Neural cell (in vitro differentiated cells): ENCODE data around the gene APOBEC3A. TPM values are rescaled to one million over a fixed set of nuclear protein-coding genes. Genes with fewer than 3 reads are reported as not detected.

Experiments used
- H2AFZ ChIP-seq: fragments of 200-600, 300-800 bp; sonication (generic), shearing (Covaris generic); 2 replicates; pipeline ENCODE4 v1.6.0; 2014; ENCODE audit warnings: low read depth, mild to moderate bottlenecking, antibody characterized with exemption, low read length, moderate library complexity
- H3F3A ChIP-seq: fragments of 200-600 bp; shearing (Covaris generic); 2 replicates; pipeline ENCODE4 v1.6.1; 2016; ENCODE audit warnings: mild to moderate bottlenecking, moderate library complexity, mixed read lengths, antibody characterized with exemption, low read length; ENCODE audit not compliant: insufficient read depth, poor library complexity, severe bottlenecking
- H3K27ac ChIP-seq: fragments of 200-600, 300-800 bp; sonication (generic), shearing (Covaris generic); 2 replicates; pipeline ENCODE4 v1.5.1; 2014; ENCODE audit warnings: mild to moderate bottlenecking, low read length, moderate library complexity
- H3K27me3 ChIP-seq: fragments of 300-800, 200-600 bp; sonication (generic), shearing (Covaris generic); 2 replicates; pipeline ENCODE4 v1.6.0; 2014; ENCODE audit warnings: mild to moderate bottlenecking, low read depth, low read length, moderate library complexity; ENCODE audit not compliant: insufficient read depth
- H3K36me3 ChIP-seq: fragments of 300-800, 200-600 bp; sonication (generic), shearing (Covaris generic); 2 replicates; pipeline ENCODE4 v1.5.1; 2014; ENCODE audit warnings: mild to moderate bottlenecking, antibody characterized with exemption, low read length, moderate library complexity; ENCODE audit not compliant: insufficient read depth
- H3K4me2 ChIP-seq: fragments of 300-800, 200-600 bp; sonication (generic), shearing (Covaris generic); 2 replicates; pipeline ENCODE4 v1.6.0; 2014; ENCODE audit warnings: mild to moderate bottlenecking, low read length
- H3K4me3 ChIP-seq: fragments of 300-800, 200-600 bp; sonication (generic), shearing (Covaris generic); 2 replicates; pipeline ENCODE4 v1.5.1; 2014; ENCODE audit warnings: mild to moderate bottlenecking, low read length, moderate library complexity
- H3K79me2 ChIP-seq: fragments of 200-600 bp; shearing (Covaris generic); replicated peaks from 2 replicates; pipeline ENCODE4 v1.6.0; 2014; ENCODE audit warnings: mild to moderate bottlenecking, low read length, moderate library complexity; ENCODE audit not compliant: insufficient read depth
- H3K9ac ChIP-seq: fragments of 300-800, 200-600 bp; sonication (generic), shearing (Covaris generic); 2 replicates; pipeline ENCODE4 v1.6.1; 2016; ENCODE audit warnings: mild to moderate bottlenecking, low read length, mixed read lengths
- H3K9me2 ChIP-seq: fragments of 200-600 bp; shearing (Covaris generic); 2 replicates; pipeline ENCODE4 v1.6.1; 2016; ENCODE audit warnings: mild to moderate bottlenecking, low read length, mixed read lengths; ENCODE audit not compliant: insufficient read depth
- H3K9me3 ChIP-seq: fragments of 200-600, 300-800 bp; sonication (generic), shearing (Covaris generic); 2 replicates; pipeline ENCODE4 v1.6.1; 2016; ENCODE audit warnings: mild to moderate bottlenecking, mixed run types, low read length, moderate library complexity, mixed read lengths
- H4K20me1 ChIP-seq: fragments of 200-600 bp; shearing (Covaris generic); 2 replicates; pipeline ENCODE4 v1.6.1; 2016; ENCODE audit warnings: mild to moderate bottlenecking, mixed run types; ENCODE audit not compliant: insufficient read depth
- CTCF ChIP-seq: fragments of 450-650 bp; IDR thresholded peaks from 2 replicates; pipeline ENCODE4 v1.5.1; 2014; ENCODE audit warnings: antibody characterized with exemption, mild to moderate bottlenecking, moderate library complexity; ENCODE audit not compliant: poor library complexity, severe bottlenecking
- EP300 ChIP-seq: fragments of 450-650 bp; conservative IDR thresholded peaks from 2 replicates; pipeline ENCODE4 v1.6.1; 2014; ENCODE audit warnings: antibody characterized with exemption, mild to moderate bottlenecking, moderate library complexity; ENCODE audit not compliant: poor library complexity, severe bottlenecking
- EZH2 ChIP-seq: fragments of 200-600, 300-800 bp; shearing (Covaris generic), sonication (generic); IDR thresholded peaks from 2 replicates; pipeline ENCODE4 v1.6.1; 2014; ENCODE audit warnings: antibody characterized with exemption, low read length, borderline replicate concordance, mild to moderate bottlenecking; ENCODE audit not compliant: insufficient read depth, poor library complexity, severe bottlenecking
- MXI1 ChIP-seq: fragments of 450-650 bp; conservative IDR thresholded peaks from 2 replicates; pipeline ENCODE4 v1.6.1; 2014; ENCODE audit warnings: antibody characterized with exemption, mild to moderate bottlenecking; ENCODE audit not compliant: poor library complexity, severe bottlenecking
- POLR2AphosphoS5 ChIP-seq: IDR thresholded peaks from 2 replicates; pipeline ENCODE4 v1.6.1; 2012
- RAD21 ChIP-seq: fragments of 450-650 bp; conservative IDR thresholded peaks from 2 replicates; pipeline ENCODE4 v1.6.1; 2014; ENCODE audit warnings: antibody characterized with exemption, mild to moderate bottlenecking, moderate library complexity
- REST ChIP-seq: IDR thresholded peaks from 2 replicates; pipeline ENCODE4 v1.6.1; 2012; ENCODE audit warnings: borderline replicate concordance
- SMC3 ChIP-seq: fragments of 450-650 bp; conservative IDR thresholded peaks from 2 replicates; pipeline ENCODE4 v1.6.1; 2014; ENCODE audit warnings: antibody characterized with exemption, mild to moderate bottlenecking, moderate library complexity; ENCODE audit not compliant: poor library complexity
- TAF1 ChIP-seq: IDR thresholded peaks from 2 replicates; pipeline ENCODE4 v1.6.1; 2012; ENCODE audit warnings: low read depth
- polyA plus RNA-seq: library from polyadenylated mRNA; depleted of rRNA; stranded (reverse); fragments of >200 nt; gene quantifications from 2 replicates; pipeline ENCODE4 v1.2.3, GENCODE V29; 2014

The APOBEC3A gene
- polyA plus RNA-seq, 1 donor from 2014 or later: not detected

GRCh38 chr22:38951734-38952133 lies 5.7 kb upstream of the APOBEC3A start:
- Histone ChIP-seq H3K9me3 (no peaks in the 10 kb centered on the region), H3K9ac (no peak overlapping the region)

GRCh38 chr22:38952281-38952993 lies 5.0 kb upstream of the APOBEC3A start:
- TF ChIP-seq RAD21 (no peak), MXI1 (no peak), REST (no peak), EZH2 (no peak), SMC3 (no peak), POLR2AphosphoS5 (no peak), EP300 (no peak), TAF1 (no peak), CTCF (no peak)
- H3K9me2 ChIP-seq: no peaks in the 10 kb centered on the region
- H3K9ac ChIP-seq: no peak overlapping the region
- no peaks in the 10 kb centered on the region for H3K9me3 ChIP-seq
- no peaks in the 10 kb centered on the region for H3K27me3 ChIP-seq
- H3K4me3 ChIP-seq: no peak overlapping the region
- no peak overlapping the region for H3K27ac ChIP-seq
- H2AFZ ChIP-seq: no peak overlapping the region
- no peaks in the 10 kb centered on the region for H3K36me3 ChIP-seq
- no peak overlapping the region for H3K4me2 ChIP-seq
- H3F3A ChIP-seq: no peaks in the 10 kb centered on the region
- no peaks in the 10 kb centered on the region for H3K79me2 ChIP-seq
- H4K20me1 ChIP-seq: no peaks in the 10 kb centered on the region

More at GRCh38 chr22:38951734-38952133, 5.7 kb upstream of the APOBEC3A start:
- no peak overlapping the region for H3K27ac ChIP-seq
- no peak overlapping the region for H3K4me2 ChIP-seq
- no peaks in the 10 kb centered on the region for H3F3A ChIP-seq
- H3K36me3 ChIP-seq: no peaks in the 10 kb centered on the region
- H3K79me2 ChIP-seq: no peaks in the 10 kb centered on the region
- TF ChIP-seq MXI1: no peak
- TF ChIP-seq RAD21: no peak
- TF ChIP-seq SMC3: no peak
- H3K4me3 ChIP-seq: no peak overlapping the region
- H4K20me1 ChIP-seq: no peaks in the 10 kb centered on the region
- H2AFZ ChIP-seq: no peak overlapping the region
- H3K9me2 ChIP-seq: no peaks in the 10 kb centered on the region
- H3K27me3 ChIP-seq: no peaks in the 10 kb centered on the region
